Spleen (tissue), 11 donors: ENCODE measurements around the gene WNT11. TPM values are rescaled to one million over a fixed set of nuclear protein-coding genes. Genes with fewer than 3 reads are reported as not detected.
"Not testable (repeated sequence)": the region's sequence is repeated elsewhere in the genome, so short reads cannot be mapped to it uniquely, and the experiment has no call there.

ENCODE experiments used
- DNase-seq: peaks from one replicate; pipeline ENCODE4 v3.0.0-alpha.2; 2020
- H3K27ac ChIP-seq, 8 donors: fragments of 200-600 bp; sonication (generic) in 7 of 8; 1 replicate in 4 of 8; 2 replicates in 4 of 8; pipeline versions ENCODE4 v1.5.0 to v1.8.0; 2016 to 2021; ENCODE audit warnings: inconsistent platforms in 4 of 8, mild to moderate bottlenecking in 4 of 8, moderate library complexity in 1 of 8
- H3K27me3 ChIP-seq, 7 donors: fragments of 200-600 bp; sonication (generic) in 6 of 7; replicated peaks in 1 of 7; 1 replicate in 4 of 7; 2 replicates in 3 of 7; pipeline versions ENCODE4 v1.5.0 to v1.8.0; 2016 to 2021; ENCODE audit warnings: inconsistent platforms in 3 of 7, mild to moderate bottlenecking in 1 of 7
- H3K36me3 ChIP-seq, 6 donors: fragments of 200-600 bp; sonication (generic) in 5 of 6; 1 replicate in 4 of 6; 2 replicates in 2 of 6; pipeline versions ENCODE4 v1.5.0 to v1.8.0; 2016 to 2021; ENCODE audit warnings: inconsistent platforms in 2 of 6
- H3K4me1 ChIP-seq, 6 donors: fragments of 200-600 bp; sonication (generic) in 5 of 6; 1 replicate in 3 of 6; 2 replicates in 3 of 6; pipeline versions ENCODE4 v1.5.0 to v1.8.0; 2016 to 2021; ENCODE audit warnings: inconsistent platforms in 3 of 6
- H3K4me3 ChIP-seq, 8 donors: fragments of 200-600 bp; sonication (generic) in 7 of 8; 1 replicate in 4 of 8; 2 replicates in 4 of 8; pipeline versions ENCODE4 v1.5.0 to v1.8.0; 2016 to 2021; ENCODE audit warnings: inconsistent platforms in 4 of 8, mild to moderate bottlenecking in 4 of 8, moderate library complexity in 2 of 8
- H3K9me3 ChIP-seq, 8 donors: fragments of 200-600 bp; sonication (generic) in 7 of 8; 1 replicate in 4 of 8; 2 replicates in 4 of 8; pipeline versions ENCODE4 v1.5.0 to v1.8.0; 2016 to 2021; ENCODE audit warnings: inconsistent platforms in 4 of 8
- CTCF ChIP-seq, 11 experiments: fragments of 200-600 bp in 7 of 11; fragments of 450-650 bp in 4 of 11; sonication (generic) in 4 of 11; IDR thresholded peaks in 8 of 11; conservative IDR thresholded peaks in 3 of 11; 1 replicate in 7 of 11; 2 replicates in 4 of 11; pipeline versions ENCODE4 v1.4.0 to v1.8.0; 2016 to 2021; ENCODE audit warnings: antibody characterized with exemption in 11 of 11, inconsistent platforms in 4 of 11, mild to moderate bottlenecking in 1 of 11
- POLR2A ChIP-seq, 3 donors: fragments of 450-650 bp; IDR thresholded peaks; one replicate each; pipeline ENCODE4 v1.5.1; 2017; ENCODE audit warnings: antibody characterized with exemption in 3 of 3, mild to moderate bottlenecking in 1 of 3
- POLR2AphosphoS5 ChIP-seq, 3 donors: sonication (generic); formaldehyde crosslinking; IDR thresholded peaks; one replicate each; pipeline ENCODE4 v1.5.1; 2017; ENCODE audit warnings: antibody characterized with exemption in 3 of 3
- WGBS, 5 donors: extraction: QIAGEN DNeasy Blood & Tissue Kit in 3 of 5; methylation state at CpG; one replicate each; pipeline versions ENCODE4 v1.1.5 to v1.1.7; 2013 to 2018; 5-methylcytosine and 5-hydroxymethylcytosine counted together
- intact Hi-C: fragments of 100-400 bp; cut with DNase I; formaldehyde crosslinking; loops from one replicate; pipeline ENCODE4 v1.15.0; 2023; ENCODE audit warnings: low total_unique reads
- polyA plus RNA-seq, 3 donors: library from polyadenylated mRNA; stranded (reverse); fragments of 200-250 nt; gene quantifications; one replicate each; pipeline ENCODE4 v1.2.1, GENCODE V29; 2013
- total RNA-seq, 7 donors: library from RNA; depleted of rRNA in 3 of 7; stranded (reverse); fragments of >200 nt in 3 of 7; fragmentation: NEBNext Ultra II Directional in 4 of 7; extraction: Animal tissue kit (Norgen Biotek cat#: 25700) in 4 of 7; gene quantifications; one replicate each; pipeline versions ENCODE4 v1.1.0 to v1.2.1, GENCODE V29; 2016 to 2021
- donor health status: healthy with polysubstance abuse.
- donor health status: DM: no; HTN: no; CAD: no; lungs with moderate emphysema.
- donor health status: DM: no; HTN: no; CAD: no.
- donor health status: Bipolar disorder and iron deficiency.
- donor health status: healthy.
- donor health status: DM: no; HTN: no; CAD: no.
- donor health status: DM: yes; HTN: yes; CAD: no.

The WNT11 gene
- total and polyA plus RNA-seq, 10 donors, result 0.09 to 4.2 (median 1.6) TPM

- Histone ChIP-seq H3K36me3 (no peaks in the 10 kb centered on the region), H3K9me3 (no peaks in the 10 kb centered on the region), H3K27me3 (peaks cover 0 to 29% (median 13%) of the 10 kb centered on the region in 7 donors), H3K27ac (no peak overlapping the region), H3K4me3 (no peak overlapping the region), H3K4me1 (peaks cover 0 to 5% (median under 1%) of the 10 kb centered on the region in 6 donors)
- no peak for TF ChIP-seq CTCF (IDR thresholded peaks at IDR 0.05 in 8 of 11, conservative IDR thresholded peaks at IDR 0.05 in 3 of 11)
- TF ChIP-seq POLR2AphosphoS5 (IDR thresholded peaks at IDR 0.05), result no peak
- TF ChIP-seq POLR2A (IDR thresholded peaks at IDR 0.05), result no peak
- WGBS, 5 donors, result 82 to 92% (median 87%) methylated on average over 27 to 28 of the region's 28 CpGs
- intact Hi-C loops, result no loop called here
- DNase-seq, result no peak
Measured at GRCh38 chr11:76200006-76200940, 6.0 kb downstream of the WNT11 start.

GRCh38 chr11:76198691-76199090 is 7.6 kb downstream of the WNT11 start:
- WGBS, 5 donors, result 90 to 93% (median 91%) methylated on average over 6 of the region's 6 CpGs
- H3K27me3 ChIP-seq, result peaks cover 0 to 13% (median 5%) of the 10 kb centered on the region in 7 donors
- H3K27ac ChIP-seq, H3K36me3 ChIP-seq, H3K4me3 ChIP-seq, H3K9me3 ChIP-seq, DNase-seq, H3K4me1 ChIP-seq, intact Hi-C loops: not testable (repeated sequence)

GRCh38 chr11:76197941-76198640 is 8.2 kb downstream of the WNT11 start:
- intact Hi-C loops, result no loop called here
- Histone ChIP-seq H3K4me3 (no peak overlapping the region), H3K27me3 (peaks cover 0 to 7% (median 0%) of the 10 kb centered on the region in 7 donors), H3K27ac (no peak overlapping the region), H3K9me3 (no peaks in the 10 kb centered on the region), H3K36me3 (no peaks in the 10 kb centered on the region), H3K4me1 (no peaks in the 10 kb centered on the region)
- no peak for DNase-seq
- 70 to 92% (median 82%) methylated on average over 4 to 6 of the region's 6 CpGs for WGBS, 5 donors
- TF ChIP-seq POLR2A (IDR thresholded peaks at IDR 0.05), result no peak
- no peak for TF ChIP-seq CTCF (IDR thresholded peaks at IDR 0.05 in 8 of 11, conservative IDR thresholded peaks at IDR 0.05 in 3 of 11)
- no peak for TF ChIP-seq POLR2AphosphoS5 (IDR thresholded peaks at IDR 0.05)

- no peak for DNase-seq
- no peak overlapping the region for H3K27ac ChIP-seq
- no peaks in the 10 kb centered on the region for H3K27me3 ChIP-seq
- no peaks in the 10 kb centered on the region for H3K36me3 ChIP-seq
- H3K4me3 ChIP-seq, result no peak overlapping the region
- intact Hi-C loops, result no loop called here
- TF ChIP-seq POLR2A (IDR thresholded peaks at IDR 0.05) (no peak), POLR2AphosphoS5 (IDR thresholded peaks at IDR 0.05) (no peak), CTCF (IDR thresholded peaks at IDR 0.05 in 8 of 11, conservative IDR thresholded peaks at IDR 0.05 in 3 of 11) (no peak)
- WGBS, 5 donors, result 71 to 90% (median 85%) methylated on average over 6 of the region's 6 CpGs
- H3K4me1 ChIP-seq, result no peaks in the 10 kb centered on the region
- H3K9me3 ChIP-seq, result no peaks in the 10 kb centered on the region
Measured at GRCh38 chr11:76197332-76197731, 9.0 kb downstream of the WNT11 start.
